Aortic smooth muscle cell (primary cell): ENCODE results near the gene NRIP2. TPM values are rescaled to one million over a fixed set of nuclear protein-coding genes. Genes with fewer than 3 reads are reported as not detected.

ENCODE experiments used
- total RNA-seq: library from RNA; depleted of rRNA; stranded (reverse); fragments of >200 nt; gene quantifications from 2 replicates; pipeline ENCODE4 v1.2.3, GENCODE V29; 2014

The NRIP2 gene, protein sequence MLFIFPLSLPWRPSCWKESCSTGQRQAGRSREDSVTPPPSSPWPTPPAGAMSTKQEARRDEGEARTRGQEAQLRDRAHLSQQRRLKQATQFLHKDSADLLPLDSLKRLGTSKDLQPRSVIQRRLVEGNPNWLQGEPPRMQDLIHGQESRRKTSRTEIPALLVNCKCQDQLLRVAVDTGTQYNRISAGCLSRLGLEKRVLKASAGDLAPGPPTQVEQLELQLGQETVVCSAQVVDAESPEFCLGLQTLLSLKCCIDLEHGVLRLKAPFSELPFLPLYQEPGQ
- under 0.01 TPM in 1 of 2 replicates, not detected in the other for total RNA-seq

DNA sequence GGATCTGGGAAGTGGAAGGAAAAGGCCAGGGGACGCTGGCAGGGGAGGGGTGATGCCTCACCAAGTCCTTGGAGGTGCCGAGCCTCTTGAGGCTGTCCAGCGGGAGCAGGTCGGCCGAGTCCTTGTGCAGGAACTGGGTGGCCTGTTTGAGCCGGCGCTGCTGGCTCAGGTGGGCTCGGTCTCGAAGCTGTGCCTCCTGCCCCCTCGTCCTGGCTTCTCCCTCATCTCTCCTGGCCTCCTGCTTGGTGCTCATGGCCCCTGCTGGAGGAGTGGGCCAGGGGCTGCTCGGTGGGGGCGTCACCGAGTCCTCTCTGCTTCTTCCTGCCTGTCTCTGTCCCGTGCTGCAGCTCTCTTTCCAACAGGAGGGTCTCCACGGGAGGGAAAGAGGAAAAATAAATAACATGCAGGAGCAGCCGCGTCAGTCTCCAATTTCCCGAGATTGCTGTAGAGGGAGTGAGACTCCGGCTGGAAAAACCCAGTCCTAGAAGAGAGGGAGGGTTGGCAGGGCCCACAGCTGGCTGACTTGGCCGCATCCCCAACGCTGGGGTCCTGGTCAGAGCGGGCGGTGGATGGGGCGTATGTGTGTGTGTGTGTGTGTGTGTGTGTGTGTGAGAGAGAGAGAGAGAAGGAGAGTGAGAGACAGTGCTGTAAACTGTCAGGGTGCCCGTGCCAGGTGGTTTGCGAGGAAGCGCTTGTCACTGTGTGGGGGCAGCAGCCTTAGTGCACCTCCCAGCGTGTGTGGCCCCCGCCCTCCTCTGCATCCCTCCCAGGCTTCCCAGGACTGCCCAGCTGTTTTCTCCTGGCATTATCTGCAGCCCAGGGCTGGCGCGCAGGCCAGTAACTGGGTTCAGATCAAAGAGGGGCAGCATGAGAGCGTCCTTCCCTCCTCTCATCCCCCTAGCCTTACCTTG, at the start of gene NRIP2:
Gene NRIP2, minus strand, starts transcription at position 455 of the 911 bp plus-strand sequence. Its CDS starts 52 bp downstream, at position 403.

GRCh38 chr12:2877047-2877952, 42.5 kb upstream of the NRIP2 start, which contains the start of the genes FOXM1 and RHNO1:
Gene FOXM1 (minus strand): TSS chr12:2877174. CDS start chr12:2874478, 2,696 bp downstream.
Gene RHNO1 (plus strand): TSS chr12:2877223. CDS start chr12:2885367, 8,144 bp downstream.

GRCh38 chr12:2857021-2857431, 22.2 kb upstream of the NRIP2 start, which contains the start of gene TEX52:
Gene TEX52 (minus strand): TSS chr12:2857039. CDS start chr12:2857026, 13 bp downstream.

DNA sequence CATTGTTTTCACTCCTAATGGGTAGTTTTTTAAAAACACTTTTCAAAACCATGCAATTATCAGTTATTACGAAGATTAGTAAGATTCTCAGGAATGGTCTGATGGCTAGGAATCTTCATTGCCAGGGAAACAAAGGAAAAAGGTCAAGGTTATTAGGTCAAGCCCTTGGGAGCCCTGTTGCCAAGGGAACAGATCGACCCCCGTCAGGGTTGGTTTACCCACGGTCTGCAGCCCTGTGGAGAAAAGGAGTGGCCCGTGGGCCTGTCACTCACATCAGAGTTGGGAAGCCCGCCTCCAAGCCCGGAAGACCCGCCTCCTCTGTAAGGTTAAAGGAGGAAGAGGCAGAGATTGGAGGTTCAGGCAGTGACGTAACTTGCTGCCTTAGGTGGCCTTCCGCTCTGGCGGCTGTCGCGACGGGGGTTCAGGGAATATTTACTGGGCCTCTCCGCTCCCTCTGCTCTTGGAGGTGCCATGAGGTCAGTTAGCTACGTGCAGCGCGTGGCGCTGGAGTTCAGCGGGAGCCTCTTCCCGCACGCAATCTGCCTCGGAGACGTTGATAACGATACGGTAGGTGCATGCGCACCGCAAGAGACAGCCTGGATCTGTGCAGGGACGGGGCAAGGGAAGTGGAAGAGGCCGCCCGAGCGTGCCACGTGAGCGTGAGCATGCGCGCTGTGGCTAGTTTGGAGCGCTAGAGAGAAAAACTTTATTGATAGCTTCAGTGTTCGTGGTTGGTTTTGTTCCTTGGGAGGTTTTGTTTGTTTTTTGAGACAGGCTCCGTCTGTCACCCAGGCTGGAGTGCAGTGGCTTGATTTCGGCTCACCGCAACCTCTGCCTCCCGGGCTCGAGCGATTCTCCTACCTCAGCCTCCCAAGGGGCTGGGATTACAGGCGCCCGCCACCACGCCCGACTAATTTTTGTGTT, 22.3 kb downstream of the NRIP2 start, which contains the start of gene ITFG2:
Gene ITFG2, plus strand, starts transcription at position 379 of the 924 bp plus-strand sequence. Its CDS starts 93 bp downstream, at position 472.

DNA sequence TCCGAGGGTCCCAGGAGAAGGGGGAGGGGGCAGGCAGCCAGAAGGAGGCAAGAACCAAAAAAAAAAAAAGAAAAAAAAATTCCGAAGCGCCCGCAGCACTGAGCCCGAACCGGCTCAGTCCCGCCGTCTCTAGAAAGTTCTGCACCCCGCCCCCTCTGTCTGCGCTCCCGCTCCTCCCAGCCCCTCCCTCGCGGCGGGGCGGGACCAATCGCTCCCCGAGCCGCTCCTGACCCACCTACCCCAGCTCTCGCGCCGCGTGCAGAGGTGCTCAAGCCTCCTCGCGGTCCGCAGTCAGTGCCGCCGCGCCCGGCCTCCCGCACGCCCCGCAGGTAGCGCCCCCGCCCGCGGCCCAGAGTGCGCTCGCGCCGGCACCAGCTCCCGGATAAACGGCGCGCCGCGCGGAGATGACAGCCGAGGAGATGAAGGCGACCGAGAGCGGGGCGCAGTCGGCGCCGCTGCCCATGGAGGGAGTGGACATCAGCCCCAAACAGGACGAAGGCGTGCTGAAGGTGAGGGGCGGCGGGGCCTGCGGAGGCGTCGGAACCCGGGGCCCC, 40.0 kb downstream of the NRIP2 start, which contains the start of gene FKBP4:
Gene FKBP4, plus strand, starts transcription at position 235 of the 554 bp plus-strand sequence. Its CDS starts 170 bp downstream, at position 405.

Other genes with a start within 250 kb of the NRIP2 start
- 28.4 and 38.2 TPM in 2 replicates for gene FKBP4, start 40.1 kb downstream of the NRIP2 start, total RNA-seq
- 16.5 and 18.7 TPM in 2 replicates for gene ITFG2, start 22.4 kb downstream of the NRIP2 start, total RNA-seq
- not detected in 2 replicates for gene TEX52, start 22.0 kb upstream of the NRIP2 start, total RNA-seq
- gene FOXM1, start 42.1 kb upstream of the NRIP2 start, total RNA-seq: 8.5 and 9.3 TPM in 2 replicates
- 17.3 and 20.3 TPM in 2 replicates for gene RHNO1, start 42.2 kb upstream of the NRIP2 start, total RNA-seq
- 18.3 and 21.5 TPM in 2 replicates for gene TULP3, start 55.9 kb upstream of the NRIP2 start, total RNA-seq
- 7.0 and 7.6 TPM in 2 replicates for gene TEAD4, start 124.4 kb upstream of the NRIP2 start, total RNA-seq
- gene TSPAN9, start 242.3 kb upstream of the NRIP2 start, total RNA-seq: 33.6 and 44.2 TPM in 2 replicates